Fibroblast of pulmonary artery (primary cell): ENCODE measurements around the gene TUBB1.

Experiments
- DNase-seq: peaks from one replicate; pipeline ENCODE4 v3.0.0-alpha.2; 2010; ENCODE audit warnings: low read depth
- H3K4me3 ChIP-seq: replicated peaks from 2 replicates; pipeline ENCODE4 v1.5.1; 2011; ENCODE audit warnings: low read depth, mild to moderate bottlenecking, control low read depth, low read length, moderate library complexity
- CTCF ChIP-seq: IDR thresholded peaks from 2 replicates; pipeline ENCODE4 v1.5.1; 2011; ENCODE audit warnings: mild to moderate bottlenecking, control low read depth, low read length, inconsistent platforms; ENCODE audit errors: missing control alignments

The TUBB1 gene

GRCh38 chr20:59023616-59024015 is 4.4 kb downstream of the TUBB1 start:
- DNase-seq, result no peak
- TF ChIP-seq CTCF, result no peak
- no peak overlapping the region for H3K4me3 ChIP-seq

GRCh38 chr20:59024111-59024530 is 4.9 kb downstream of the TUBB1 start:
- no peak for DNase-seq
- H3K4me3 ChIP-seq, result no peak overlapping the region
- no peak for TF ChIP-seq CTCF

GRCh38 chr20:59025086-59025485 is 5.9 kb downstream of the TUBB1 start:
- no peak for DNase-seq
- H3K4me3 ChIP-seq, result no peak overlapping the region
- no peak for TF ChIP-seq CTCF

GRCh38 chr20:59025511-59025910 is 6.3 kb downstream of the TUBB1 start:
- DNase-seq, result no peak
- no peak for TF ChIP-seq CTCF
- H3K4me3 ChIP-seq, result no peak overlapping the region

GRCh38 chr20:59026904-59027740 is 7.9 kb downstream of the TUBB1 start:
- no peak for DNase-seq
- H3K4me3 ChIP-seq, result no peak overlapping the region
- TF ChIP-seq CTCF, result no peak

GRCh38 chr20:59027741-59028320 is 8.6 kb downstream of the TUBB1 start:
- TF ChIP-seq CTCF, result no peak
- peak; percentile 55 for DNase-seq
- H3K4me3 ChIP-seq, result no peak overlapping the region
